Brain microvascular endothelial cell (primary cell): ENCODE data around the gene CMTM2.
"Not testable (repeated sequence)": the region's sequence is repeated elsewhere in the genome, so short reads cannot be mapped to it uniquely, and the experiment has no call there.

Experiments
- DNase-seq: peaks from one replicate; pipeline ENCODE4 v3.0.0-alpha.2; 2020
- H3K27ac ChIP-seq: fragments of 250-450 bp; sonication (Bioruptor Pico); 2 replicates; pipeline ENCODE4 v1.5.1; 2020; ENCODE audit warnings: mild to moderate bottlenecking, moderate library complexity
- H3K27me3 ChIP-seq: fragments of 250-450 bp; sonication (Bioruptor Pico); replicated peaks from 2 replicates; pipeline ENCODE4 v1.5.1; 2020; ENCODE audit warnings: mild to moderate bottlenecking
- H3K36me3 ChIP-seq: fragments of 250-450 bp; sonication (Bioruptor Pico); replicated peaks from 2 replicates; pipeline ENCODE4 v1.5.1; 2020; ENCODE audit warnings: mild to moderate bottlenecking
- H3K4me3 ChIP-seq: 2 replicates; pipeline ENCODE4 v1.5.1; 2011; ENCODE audit warnings: low read depth, mild to moderate bottlenecking, control low read depth, low read length, moderate library complexity
- in situ Hi-C: cut with HindIII; loops from 2 replicates; pipeline ENCODE4 v1.10.0; 2017; ENCODE audit warnings: low sequenced_read_pairs, low pct_ligation_motif_present
- TF ChIP-seq, protein P1 (sequence below): IDR thresholded peaks from 2 replicates; pipeline ENCODE4 v1.5.1; 2011; ENCODE audit warnings: low read depth, mild to moderate bottlenecking, moderate library complexity, low read length, control low read depth, inconsistent platforms; ENCODE audit errors: missing control alignments

The CMTM2 gene

DNA sequence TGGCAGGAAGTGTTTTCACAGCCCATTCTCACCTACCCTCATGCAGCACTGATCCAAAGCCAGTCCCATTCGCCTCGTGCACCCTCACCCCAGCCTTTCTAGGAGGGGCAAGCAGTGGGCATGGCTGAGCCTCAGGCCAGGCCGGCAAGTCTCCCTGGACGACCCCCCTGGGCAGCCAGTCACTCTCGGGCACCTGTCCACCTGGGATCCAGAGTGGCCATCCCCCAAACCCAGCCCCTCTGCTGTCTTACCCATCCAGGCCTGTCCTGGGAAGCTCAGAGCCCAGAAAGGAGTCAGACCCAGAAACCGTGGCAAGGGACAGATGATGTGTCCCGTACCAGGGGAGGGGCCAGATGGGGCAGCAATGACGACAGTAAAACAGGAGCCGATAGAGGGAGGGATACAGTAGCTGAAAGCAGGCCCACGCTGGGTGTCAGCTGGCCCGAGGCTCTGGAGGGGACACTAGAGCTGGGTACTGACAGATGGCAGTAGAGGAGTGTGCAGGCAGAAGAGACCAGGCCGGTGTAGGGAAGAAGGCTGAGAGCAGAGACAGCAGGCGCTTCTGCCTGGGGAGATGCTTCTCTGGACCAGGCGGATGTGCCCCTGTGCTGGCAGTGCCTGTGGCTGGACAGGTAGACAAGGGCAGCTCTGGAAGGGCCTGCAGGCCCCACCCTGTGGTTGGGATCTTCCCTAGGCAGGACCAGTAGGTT is 31.0 kb downstream of the CMTM2 start:
- H3K36me3 ChIP-seq, result peaks cover 53% of the 10 kb centered on the region
- DNase-seq, result no peak
- in situ Hi-C loops, result no loop called here
- no peak overlapping the region for H3K4me3 ChIP-seq
- TF ChIP-seq, protein P1, sequence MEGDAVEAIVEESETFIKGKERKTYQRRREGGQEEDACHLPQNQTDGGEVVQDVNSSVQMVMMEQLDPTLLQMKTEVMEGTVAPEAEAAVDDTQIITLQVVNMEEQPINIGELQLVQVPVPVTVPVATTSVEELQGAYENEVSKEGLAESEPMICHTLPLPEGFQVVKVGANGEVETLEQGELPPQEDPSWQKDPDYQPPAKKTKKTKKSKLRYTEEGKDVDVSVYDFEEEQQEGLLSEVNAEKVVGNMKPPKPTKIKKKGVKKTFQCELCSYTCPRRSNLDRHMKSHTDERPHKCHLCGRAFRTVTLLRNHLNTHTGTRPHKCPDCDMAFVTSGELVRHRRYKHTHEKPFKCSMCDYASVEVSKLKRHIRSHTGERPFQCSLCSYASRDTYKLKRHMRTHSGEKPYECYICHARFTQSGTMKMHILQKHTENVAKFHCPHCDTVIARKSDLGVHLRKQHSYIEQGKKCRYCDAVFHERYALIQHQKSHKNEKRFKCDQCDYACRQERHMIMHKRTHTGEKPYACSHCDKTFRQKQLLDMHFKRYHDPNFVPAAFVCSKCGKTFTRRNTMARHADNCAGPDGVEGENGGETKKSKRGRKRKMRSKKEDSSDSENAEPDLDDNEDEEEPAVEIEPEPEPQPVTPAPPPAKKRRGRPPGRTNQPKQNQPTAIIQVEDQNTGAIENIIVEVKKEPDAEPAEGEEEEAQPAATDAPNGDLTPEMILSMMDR, result no peak
- no peak overlapping the region for H3K27ac ChIP-seq
- H3K27me3 ChIP-seq, result no peaks in the 10 kb centered on the region

- in situ Hi-C loops, H3K27ac ChIP-seq, DNase-seq, H3K4me3 ChIP-seq, H3K27me3 ChIP-seq: not testable (repeated sequence)
- peaks cover 53% of the 10 kb centered on the region for H3K36me3 ChIP-seq
Observed at GRCh38 chr16:66611911-66612310, 32.6 kb downstream of the CMTM2 start.

GRCh38 chr16:66612422-66612821 is 33.2 kb downstream of the CMTM2 start:
- Histone ChIP-seq H3K36me3 (peaks cover 53% of the 10 kb centered on the region), H3K27ac (no peak overlapping the region), H3K4me3 (no peak overlapping the region), H3K27me3 (no peaks in the 10 kb centered on the region)
- TF ChIP-seq, protein P1, result no peak
- no peak for DNase-seq
- in situ Hi-C loops, result no loop called here

DNA sequence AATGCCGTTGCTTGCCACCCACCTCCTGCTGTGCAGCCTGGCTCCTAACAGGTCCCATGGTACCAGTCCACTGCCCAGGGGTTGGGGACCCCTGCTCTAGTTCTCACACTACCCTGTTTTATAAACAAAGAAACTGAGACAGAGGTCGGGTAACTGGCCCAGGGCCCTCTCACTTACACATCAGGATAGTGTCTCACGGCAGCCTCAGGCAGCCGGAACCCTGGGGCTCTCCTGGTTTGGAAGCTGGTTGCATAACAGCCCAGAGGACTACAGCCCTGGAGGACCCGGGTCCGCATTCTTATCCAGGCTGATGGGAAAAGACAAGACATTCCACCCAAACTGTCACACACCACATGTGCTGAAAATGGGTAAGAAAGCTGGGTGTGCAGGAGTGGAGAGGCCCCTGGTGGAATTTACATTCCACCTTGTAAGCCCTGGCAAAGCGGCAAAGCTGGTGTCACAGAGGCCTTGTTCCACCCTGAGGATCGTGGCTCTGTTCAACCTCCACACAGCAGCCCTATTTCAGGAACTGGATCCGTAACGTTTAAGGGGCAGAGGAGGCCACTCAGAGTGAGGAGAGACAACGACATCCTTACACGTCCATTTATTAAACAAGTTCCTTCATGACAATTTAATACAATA is 35.0 kb downstream of the CMTM2 start:
- no peak overlapping the region for H3K27ac ChIP-seq
- no peaks in the 10 kb centered on the region for H3K27me3 ChIP-seq
- H3K36me3 ChIP-seq, result peaks cover 46% of the 10 kb centered on the region
- in situ Hi-C loops, result no loop called here
- H3K4me3 ChIP-seq, result no peak overlapping the region
- no peak for DNase-seq
- TF ChIP-seq, protein P1, result no peak

DNA sequence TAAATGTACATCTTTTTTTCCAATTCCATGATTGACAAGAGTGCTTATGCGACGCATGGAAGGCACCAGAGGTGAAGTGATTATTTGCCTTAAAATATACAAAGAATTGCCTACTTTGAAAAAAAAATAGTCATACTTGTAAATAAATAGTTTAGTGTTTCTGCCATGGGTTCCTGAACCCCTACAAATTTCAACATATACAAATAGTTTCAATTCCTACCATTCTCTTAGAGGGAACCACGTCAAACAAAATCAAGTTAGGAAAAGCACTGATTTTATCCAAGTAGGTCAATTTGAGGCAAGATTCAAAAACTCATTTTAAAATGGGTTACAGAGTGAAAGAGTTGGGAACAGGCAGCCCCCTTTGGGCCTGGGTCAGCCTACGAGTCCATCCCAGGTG is 36.9 kb downstream of the CMTM2 start:
- Histone ChIP-seq H3K4me3 (no peak overlapping the region), H3K27ac (peak overlapping the region; percentile 90), H3K36me3 (peaks cover 27% of the 10 kb centered on the region), H3K27me3 (no peaks in the 10 kb centered on the region)
- TF ChIP-seq, protein P1, result no peak
- no peak for DNase-seq
- in situ Hi-C loops, result no loop called here

- TF ChIP-seq, protein P1, result no peak
- Histone ChIP-seq H3K27me3 (no peaks in the 10 kb centered on the region), H3K36me3 (peaks cover 23% of the 10 kb centered on the region), H3K4me3 (no peak overlapping the region), H3K27ac (peak overlapping the region; percentile 90)
- no peak for DNase-seq
- in situ Hi-C loops, result no loop called here
Observed at GRCh38 chr16:66616592-66616991, 37.3 kb downstream of the CMTM2 start.
